Natural killer cell (primary cell): ENCODE data around the gene RRAGC. TPM values are rescaled to one million over a fixed set of nuclear protein-coding genes. Genes with fewer than 3 reads are reported as not detected.
"Not testable (repeated sequence)": the region's sequence is repeated elsewhere in the genome, so short reads cannot be mapped to it uniquely, and the experiment has no call there.

Experiments used
- ATAC-seq, 3 donors: fragments of 150-1000 bp in 2 of 3; fragments of 200-7000 bp in 1 of 3; cut with Tn5 transposase; 1 replicate in 1 of 3; 2 replicates in 2 of 3; pipeline ENCODE4 v1.10.0; 2021; ENCODE audit warnings: mild to moderate bottlenecking in 2 of 3, moderate library complexity in 2 of 3
- DNase-seq, 2 donors: peaks; one replicate each; pipeline versions ENCODE4 v3.0.0 to v3.0.0-alpha.2; 2013 to 2021; ENCODE audit warnings: mixed read lengths in 1 of 2
- H3K27ac ChIP-seq: one replicate; pipeline ENCODE4 v1.5.1; 2013; ENCODE audit warnings: mild to moderate bottlenecking, low read length
- H3K27me3 ChIP-seq: one replicate; pipeline ENCODE4 v1.6.1; 2013; ENCODE audit warnings: low read length; ENCODE audit not compliant: control insufficient read depth, insufficient read depth
- H3K36me3 ChIP-seq: one replicate; pipeline ENCODE4 v1.6.1; 2013; ENCODE audit warnings: low read length; ENCODE audit not compliant: control insufficient read depth, insufficient read depth
- H3K4me1 ChIP-seq: one replicate; pipeline ENCODE4 v1.6.1; 2013; ENCODE audit warnings: low read length; ENCODE audit not compliant: control insufficient read depth, insufficient read depth
- H3K4me3 ChIP-seq: one replicate; pipeline ENCODE4 v1.5.1; 2013; ENCODE audit warnings: low read length
- H3K9me3 ChIP-seq: one replicate; pipeline ENCODE4 v1.6.1; 2013; ENCODE audit warnings: low read length; ENCODE audit not compliant: control insufficient read depth, insufficient read depth
- H3K27ac Mint-ChIP-seq, 2 donors: one replicate each; pipeline ENCODE4 v1.8.0; 2022; ENCODE audit warnings: mild to moderate bottlenecking in 2 of 2, mixed read lengths in 2 of 2, moderate library complexity in 1 of 2
- H3K27me3 Mint-ChIP-seq, 2 donors: one replicate each; pipeline ENCODE4 v1.8.0; 2022; ENCODE audit warnings: low read depth in 2 of 2, mixed read lengths in 2 of 2
- H3K36me3 Mint-ChIP-seq: one replicate; pipeline ENCODE4 v1.8.0; 2022; ENCODE audit warnings: mixed read lengths
- H3K4me1 Mint-ChIP-seq, 2 donors: one replicate each; pipeline ENCODE4 v1.8.0; 2022; ENCODE audit warnings: mixed read lengths in 2 of 2
- H3K4me3 Mint-ChIP-seq: one replicate; pipeline ENCODE4 v1.8.0; 2022; ENCODE audit warnings: mild to moderate bottlenecking, moderate library complexity, mixed read lengths
- H3K9me3 Mint-ChIP-seq, 2 donors: one replicate each; pipeline ENCODE4 v1.8.0; 2022; ENCODE audit warnings: mixed read lengths in 2 of 2
- WGBS: methylation state at CpG from one replicate; pipeline ENCODE4 v1.1.7; 2013; ENCODE audit warnings: missing lambda C conversion rate; ENCODE audit not compliant: insufficient coverage; 5-methylcytosine and 5-hydroxymethylcytosine counted together
- intact Hi-C: fragments of 100-400 bp; cut with micrococcal nuclease; formaldehyde crosslinking; loops from one replicate; pipeline ENCODE4 v1.14.2; 2022
- total RNA-seq, 4 donors: library from RNA; stranded (reverse); fragments of 120-200 nt in 1 of 4; gene quantifications; one replicate each; pipeline versions ENCODE4 v1.2.3 to v1.2.4, GENCODE V29; 2013 to 2022
- TF ChIP-seq, protein P1 (sequence below): fragments of 200-600 bp; IDR thresholded peaks from one replicate; pipeline ENCODE4 v1.8.0; 2022; ENCODE audit warnings: antibody characterized with exemption

Gene RRAGC
- total RNA-seq, 3 donors from 2014 or later (not counting 1 experiment from before 2014, with no cell fraction given), result 15.9 to 24.9 (median 22.0) TPM

DNA sequence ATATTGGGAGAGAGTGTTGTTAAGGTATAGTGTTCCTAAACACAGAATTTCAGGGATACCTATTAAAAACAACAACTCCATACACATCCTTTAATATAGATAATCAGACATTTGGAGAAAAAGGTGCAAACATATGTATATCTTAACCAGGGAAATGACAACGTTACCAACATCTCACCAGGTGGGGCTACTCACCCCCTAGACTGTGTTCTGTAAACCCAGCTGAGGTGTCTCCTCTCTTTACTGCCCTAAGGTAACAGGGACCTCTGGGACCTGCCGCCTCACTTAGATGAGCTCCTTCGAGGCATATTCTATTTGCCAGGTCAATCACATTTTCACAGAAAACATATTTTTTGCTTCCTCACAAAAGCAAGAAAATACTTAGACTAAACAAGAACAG lies 13.4 kb downstream of the RRAGC start:
- H3K36me3 Mint-ChIP-seq, result peaks cover 20% of the 10 kb centered on the region

DNA sequence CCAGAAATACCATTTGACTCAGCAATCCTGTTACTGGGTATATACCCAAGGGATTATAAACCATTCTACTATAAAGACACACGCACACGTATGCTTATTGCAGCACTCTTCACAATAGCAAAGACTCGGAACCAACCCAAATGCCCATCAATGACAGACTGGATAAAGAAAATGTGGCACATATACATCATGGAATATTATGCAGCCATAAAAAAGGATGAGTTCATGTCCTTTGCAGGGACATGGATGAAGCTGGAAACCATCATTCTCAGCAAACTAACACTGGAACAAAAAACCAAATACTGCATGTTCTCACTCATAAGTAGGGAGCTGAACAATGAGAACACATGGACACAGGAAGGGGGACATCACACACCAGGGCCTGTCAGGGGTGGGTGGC lies 14.5 kb downstream of the RRAGC start:
- H3K27me3 ChIP-seq, H3K4me3 ChIP-seq, DNase-seq, H3K4me1 ChIP-seq, H3K27ac Mint-ChIP-seq, intact Hi-C loops, H3K27ac ChIP-seq, ATAC-seq, H3K9me3 ChIP-seq, H3K9me3 Mint-ChIP-seq, H3K4me3 Mint-ChIP-seq, H3K27me3 Mint-ChIP-seq: not testable (repeated sequence)
- peaks cover 17% of the 10 kb centered on the region for H3K36me3 Mint-ChIP-seq
- peaks cover 11 to 24% of the 10 kb centered on the region in 2 donors for H3K4me1 Mint-ChIP-seq
- peaks cover 51% of the 10 kb centered on the region for H3K36me3 ChIP-seq
- 98% methylated on average over 3 of the region's 3 CpGs for WGBS

More for the DNA sequence above, 13.4 kb downstream of the RRAGC start:
- no peaks in the 10 kb centered on the region for H3K27me3 Mint-ChIP-seq
- Histone ChIP-seq H3K9me3 (no peaks in the 10 kb centered on the region), H3K27me3 (no peaks in the 10 kb centered on the region), H3K4me3 (no peak overlapping the region), H3K4me1 (no peaks in the 10 kb centered on the region), H3K27ac (no peak overlapping the region), H3K36me3 (peaks cover 52% of the 10 kb centered on the region)
- TF ChIP-seq, protein P1, sequence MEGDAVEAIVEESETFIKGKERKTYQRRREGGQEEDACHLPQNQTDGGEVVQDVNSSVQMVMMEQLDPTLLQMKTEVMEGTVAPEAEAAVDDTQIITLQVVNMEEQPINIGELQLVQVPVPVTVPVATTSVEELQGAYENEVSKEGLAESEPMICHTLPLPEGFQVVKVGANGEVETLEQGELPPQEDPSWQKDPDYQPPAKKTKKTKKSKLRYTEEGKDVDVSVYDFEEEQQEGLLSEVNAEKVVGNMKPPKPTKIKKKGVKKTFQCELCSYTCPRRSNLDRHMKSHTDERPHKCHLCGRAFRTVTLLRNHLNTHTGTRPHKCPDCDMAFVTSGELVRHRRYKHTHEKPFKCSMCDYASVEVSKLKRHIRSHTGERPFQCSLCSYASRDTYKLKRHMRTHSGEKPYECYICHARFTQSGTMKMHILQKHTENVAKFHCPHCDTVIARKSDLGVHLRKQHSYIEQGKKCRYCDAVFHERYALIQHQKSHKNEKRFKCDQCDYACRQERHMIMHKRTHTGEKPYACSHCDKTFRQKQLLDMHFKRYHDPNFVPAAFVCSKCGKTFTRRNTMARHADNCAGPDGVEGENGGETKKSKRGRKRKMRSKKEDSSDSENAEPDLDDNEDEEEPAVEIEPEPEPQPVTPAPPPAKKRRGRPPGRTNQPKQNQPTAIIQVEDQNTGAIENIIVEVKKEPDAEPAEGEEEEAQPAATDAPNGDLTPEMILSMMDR, result no peak
- 74% methylated on average over 3 of the region's 3 CpGs for WGBS
- no peak overlapping the region for H3K4me3 Mint-ChIP-seq
- DNase-seq, result peak in 1 of 2 donors; percentile 17
- intact Hi-C loops, result no loop called here
- H3K27ac Mint-ChIP-seq, result no peak overlapping the region
- peaks cover 7 to 17% of the 10 kb centered on the region in 2 donors for H3K4me1 Mint-ChIP-seq
- H3K9me3 Mint-ChIP-seq, result no peaks in the 10 kb centered on the region
- ATAC-seq, result no peak

DNA sequence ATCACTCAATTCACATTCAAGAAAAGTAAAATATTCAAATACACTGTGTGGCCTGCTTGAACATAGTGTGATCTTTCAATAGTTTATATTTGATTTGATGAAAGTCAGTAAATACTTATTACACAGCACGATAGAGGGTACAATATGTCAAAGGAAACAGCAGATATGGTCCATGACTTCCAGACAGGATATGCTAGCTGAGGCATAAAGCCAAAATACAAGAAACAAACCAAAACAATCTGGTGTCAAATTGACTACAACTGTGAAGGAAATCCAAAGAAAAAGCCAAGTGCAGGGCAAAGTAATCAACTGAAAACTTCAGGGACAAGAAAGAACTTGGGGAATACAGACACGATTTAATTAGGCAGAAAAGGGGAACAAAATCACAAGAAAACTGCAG lies 19.3 kb downstream of the RRAGC start:
- H3K4me1 Mint-ChIP-seq, result peaks cover 11 to 30% of the 10 kb centered on the region in 2 donors
- no peak for ATAC-seq
- WGBS, result 62% methylated on average over 2 of the region's 2 CpGs
- H3K4me3 Mint-ChIP-seq, result no peak overlapping the region
- Histone ChIP-seq H3K9me3 (no peaks in the 10 kb centered on the region), H3K27ac (no peak overlapping the region), H3K36me3 (peaks cover 41% of the 10 kb centered on the region), H3K4me1 (no peaks in the 10 kb centered on the region), H3K4me3 (no peak overlapping the region), H3K27me3 (no peaks in the 10 kb centered on the region)
- peak overlapping the region in 1 of 2 donors; percentile 30 for H3K27ac Mint-ChIP-seq
- H3K27me3 Mint-ChIP-seq, result no peaks in the 10 kb centered on the region
- DNase-seq, result no peak
- intact Hi-C loops, result no loop called here
- peaks cover 24% of the 10 kb centered on the region for H3K36me3 Mint-ChIP-seq
- H3K9me3 Mint-ChIP-seq, result no peaks in the 10 kb centered on the region
- TF ChIP-seq, protein P1, result no peak

DNA sequence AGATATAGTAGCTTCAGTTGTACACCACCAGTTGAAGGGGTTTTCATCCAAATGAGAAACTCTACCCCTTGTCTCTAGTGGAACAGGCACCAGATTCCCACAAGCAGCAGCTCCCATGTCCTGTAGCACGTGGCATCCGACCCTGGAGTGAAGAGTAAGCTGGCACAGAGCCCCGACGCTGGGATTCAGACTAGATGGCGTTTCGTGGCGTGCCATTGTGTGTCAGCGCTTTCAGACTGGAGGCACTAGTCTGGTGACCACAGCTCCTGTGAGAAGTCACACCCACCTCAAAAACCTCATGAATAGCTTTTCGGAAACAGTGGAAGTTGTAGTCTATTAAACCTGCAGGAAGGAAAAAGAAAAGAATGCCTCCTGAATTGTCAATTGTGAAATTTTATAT lies 20.2 kb downstream of the RRAGC start:
- no peak overlapping the region for H3K27ac ChIP-seq
- WGBS, result 73% methylated on average over 9 of the region's 9 CpGs
- no peaks in the 10 kb centered on the region for H3K4me1 ChIP-seq
- ATAC-seq, result peak in 1 of 3 donors; percentile 38
- intact Hi-C loops, result loop anchor here (5.0 kb wide), 1 partner anchor 947 kb away; no protein-coding TSS in a partner anchor
- TF ChIP-seq, protein P1, result no peak
- H3K36me3 Mint-ChIP-seq, result peaks cover 15% of the 10 kb centered on the region
- H3K9me3 Mint-ChIP-seq, result no peaks in the 10 kb centered on the region
- H3K27me3 ChIP-seq, result no peaks in the 10 kb centered on the region
- H3K4me3 Mint-ChIP-seq, result peak overlapping the region; percentile 32
- no peaks in the 10 kb centered on the region for H3K27me3 Mint-ChIP-seq
- H3K27ac Mint-ChIP-seq, result peak overlapping the region in 1 of 2 donors; percentile 51
- no peak for DNase-seq
- H3K9me3 ChIP-seq, result no peaks in the 10 kb centered on the region
- H3K4me1 Mint-ChIP-seq, result peaks cover 10 to 29% of the 10 kb centered on the region in 2 donors
- peaks cover 35% of the 10 kb centered on the region for H3K36me3 ChIP-seq
- H3K4me3 ChIP-seq, result no peak overlapping the region

DNA sequence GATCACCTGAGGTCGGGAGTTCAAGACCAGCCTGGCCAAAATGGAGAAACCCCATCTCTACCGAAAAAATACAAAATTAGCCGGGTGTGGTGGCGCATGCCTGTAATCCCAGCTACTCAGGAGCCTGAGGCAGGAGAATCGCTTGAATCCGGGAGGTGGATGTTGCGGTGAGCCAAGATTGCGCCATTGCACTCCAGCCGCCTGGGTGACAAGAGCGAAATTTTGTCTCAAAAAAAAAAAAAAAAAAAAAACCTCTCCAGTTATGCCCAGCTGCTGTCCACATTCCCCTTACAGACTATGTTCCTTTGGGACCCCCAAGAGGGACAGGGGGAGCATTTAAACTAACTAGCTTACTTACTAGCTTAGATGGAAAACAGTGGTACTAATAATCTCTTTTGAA lies 23.3 kb downstream of the RRAGC start:
- H3K36me3 ChIP-seq, result peaks cover 23% of the 10 kb centered on the region
- H3K27me3 Mint-ChIP-seq, H3K4me3 Mint-ChIP-seq, H3K4me1 ChIP-seq, ATAC-seq, DNase-seq, H3K27me3 ChIP-seq, H3K9me3 Mint-ChIP-seq, H3K27ac Mint-ChIP-seq, H3K27ac ChIP-seq, H3K4me3 ChIP-seq, H3K9me3 ChIP-seq, H3K36me3 Mint-ChIP-seq: not testable (repeated sequence)
- WGBS, result 96% methylated on average over 10 of the region's 10 CpGs
- intact Hi-C loops, result loop anchor here (5.0 kb wide), 1 partner anchor 944 kb away; no protein-coding TSS in a partner anchor
- peaks cover 5 to 17% of the 10 kb centered on the region in 2 donors for H3K4me1 Mint-ChIP-seq
